Testis (tissue), 3 donors: ENCODE results near the gene ATL1. TPM values are rescaled to one million over a fixed set of nuclear protein-coding genes. Genes with fewer than 3 reads are reported as not detected.

ENCODE experiments used
- DNase-seq: peaks from one replicate; pipeline ENCODE4 v3.0.0-alpha.2; 2019
- H3K27ac ChIP-seq, 2 donors: fragments of 200-600 bp; sonication (generic); one replicate each; pipeline ENCODE4 v1.5.1; 2019
- H3K27me3 ChIP-seq: fragments of 200-600 bp; sonication (generic); one replicate; pipeline ENCODE4 v1.5.1; 2019
- H3K36me3 ChIP-seq: fragments of 200-600 bp; sonication (generic); one replicate; pipeline ENCODE4 v1.5.1; 2017; ENCODE audit warnings: low read depth; ENCODE audit errors: missing control alignments
- H3K4me1 ChIP-seq: fragments of 200-600 bp; sonication (generic); one replicate; pipeline ENCODE4 v1.5.1; 2019
- H3K4me3 ChIP-seq, 2 donors: fragments of 200-600 bp; sonication (generic); one replicate each; pipeline ENCODE4 v1.5.1; 2017 to 2019
- H3K9me3 ChIP-seq: fragments of 200-600 bp; sonication (generic); one replicate; pipeline ENCODE4 v1.5.1; 2017
- CTCF ChIP-seq, 3 experiments: fragments of 450-650 bp in 2 of 3; fragments of 200-600 bp in 1 of 3; sonication (generic) in 1 of 3; IDR thresholded peaks; one replicate each; pipeline ENCODE4 v1.5.1; 2016 to 2019; ENCODE audit warnings: antibody characterized with exemption in 3 of 3, mild to moderate bottlenecking in 2 of 3, moderate library complexity in 1 of 3
- POLR2A ChIP-seq: fragments of 450-650 bp; IDR thresholded peaks from one replicate; pipeline ENCODE4 v1.6.1; 2017; ENCODE audit warnings: antibody characterized with exemption, mild to moderate bottlenecking, moderate library complexity
- WGBS, 2 donors: methylation state at CpG; one replicate each; pipeline ENCODE4 v1.1.5; 2018; 5-methylcytosine and 5-hydroxymethylcytosine counted together
- intact Hi-C: fragments of 100-400 bp; cut with DNase I; formaldehyde crosslinking; loops from one replicate; pipeline ENCODE4 v1.15.1; 2023; ENCODE audit warnings: low total_unique reads
- polyA plus RNA-seq: library from polyadenylated mRNA; stranded (reverse); fragments of 350-450 nt; fragmentation: Illumina TruSeq; extraction: RNeasy Lipid Tissue Mini Kit (QIAGEN cat#74804); gene quantifications from one replicate; pipeline ENCODE4 v1.2.3, GENCODE V29; 2014; ENCODE audit warnings: low read depth, low replicate concordance; ENCODE audit not compliant: insufficient read depth
- total RNA-seq, 2 donors: library from RNA; depleted of rRNA; stranded (reverse); fragments of >200 nt; gene quantifications; one replicate each; pipeline ENCODE4 v1.2.3, GENCODE V29; 2016

The ATL1 gene
- total and polyA plus RNA-seq, 3 donors from 2014 or later = 10.0 to 25.1 (median 14.4) TPM

GRCh38 chr14:50530794-50531365 lies 29.1 kb upstream of the ATL1 start:
- Histone ChIP-seq H3K27me3 (no peaks in the 10 kb centered on the region), H3K27ac (peak overlapping the region in 1 of 2 donors; percentile 98), H3K4me1 (peaks cover 8% of the 10 kb centered on the region), H3K4me3 (peak overlapping the region; percentile 96), H3K36me3 (no peaks in the 10 kb centered on the region), H3K9me3 (no peaks in the 10 kb centered on the region)
- 29 to 40% methylated on average over 8 of the region's 8 CpGs for WGBS, 2 donors
- TF ChIP-seq CTCF (IDR thresholded peaks at IDR 0.05) (no peak), POLR2A (no peak)
- no peak for DNase-seq
- intact Hi-C loops = loop anchor here (10.0 kb wide), 1 partner anchor 216 kb away; the partner anchor contains the start of genes DMAC2L and L2HGDH

- intact Hi-C loops = loop anchor here (10.0 kb wide), 1 partner anchor 217 kb away; the partner anchor contains the start of genes DMAC2L and L2HGDH
- WGBS, 2 donors = 0 to 1% methylated on average over 34 to 76 of the region's 82 CpGs
- peak overlapping the region; percentile 96 for H3K4me3 ChIP-seq
- DNase-seq = peak; percentile 75
- H3K4me1 ChIP-seq = peaks cover 8% of the 10 kb centered on the region
- no peaks in the 10 kb centered on the region for H3K9me3 ChIP-seq
- H3K27ac ChIP-seq = peak overlapping the region; percentile 98
- TF ChIP-seq POLR2A (no peak), CTCF (IDR thresholded peaks at IDR 0.05) (no peak)
- H3K27me3 ChIP-seq = no peaks in the 10 kb centered on the region
- H3K36me3 ChIP-seq = no peaks in the 10 kb centered on the region
Measured at GRCh38 chr14:50531595-50532501, 28.1 kb upstream of the ATL1 start.

- no peaks in the 10 kb centered on the region for H3K9me3 ChIP-seq
- intact Hi-C loops = loop anchor here (10.0 kb wide), 1 partner anchor 218 kb away; the partner anchor contains the start of genes DMAC2L and L2HGDH
- H3K36me3 ChIP-seq = no peaks in the 10 kb centered on the region
- H3K27ac ChIP-seq = peak within 1 kb of the TSS; percentile 98
- H3K4me1 ChIP-seq = peaks cover 8% of the 10 kb centered on the region
- TF ChIP-seq CTCF (IDR thresholded peaks at IDR 0.05) = peak; percentile 82 to 92 (median 91)
- no peak for TF ChIP-seq POLR2A
- H3K27me3 ChIP-seq = no peaks in the 10 kb centered on the region
- WGBS, 2 donors = 0 to 1% methylated on average over 18 to 27 of the region's 60 CpGs
- DNase-seq = peak; percentile 93
- peak within 1 kb of the TSS; percentile 96 for H3K4me3 ChIP-seq
Measured at GRCh38 chr14:50532502-50533240, 27.3 kb upstream of the ATL1 start, which contains the start of gene MAP4K5. Gene MAP4K5, minus strand, starts transcription at chr14:50532569. Its CDS starts 520 bp downstream, at chr14:50532049.

GRCh38 chr14:50533241-50533705 lies 26.7 kb upstream of the ATL1 start:
- intact Hi-C loops = loop anchor here (10.0 kb wide), 1 partner anchor 218 kb away; the partner anchor contains the start of genes DMAC2L and L2HGDH
- peak overlapping the region; percentile 96 for H3K4me3 ChIP-seq
- H3K9me3 ChIP-seq = no peaks in the 10 kb centered on the region
- no peaks in the 10 kb centered on the region for H3K36me3 ChIP-seq
- DNase-seq = no peak
- TF ChIP-seq CTCF (IDR thresholded peaks at IDR 0.05) (no peak), POLR2A (no peak)
- peak overlapping the region in 1 of 2 donors; percentile 98 for H3K27ac ChIP-seq
- H3K4me1 ChIP-seq = peaks cover 8% of the 10 kb centered on the region
- no peaks in the 10 kb centered on the region for H3K27me3 ChIP-seq
- WGBS, 2 donors = 28 to 37% methylated on average over 5 of the region's 5 CpGs
